Measurements from ENCODE around the gene FOXP1. TPM values are rescaled to one million over a fixed set of nuclear protein-coding genes. Genes with fewer than 3 reads are reported as not detected.

The FOXP1 gene
- total and polyA plus RNA-seq, 2 donors (not counting 1 experiment from before 2014, with no cell fraction given) = 70.3 to 101 TPM

GRCh38 chr3:71332813-71333212 is 250.7 kb downstream of the FOXP1 start:
- no peak for TF ChIP-seq CTCF (conservative IDR thresholded peaks at IDR 0.05 in 1 of 2, IDR thresholded peaks at IDR 0.05 in 1 of 2; ENCODE audit: low read depth in 1 of 2, low read length in 2 of 2)
- no peak for TF ChIP-seq EZH2 (IDR thresholded peaks at IDR 0.05; ENCODE audit: low read length, missing control alignments)
- Histone ChIP-seq H4K20me1 (ENCODE audit: control insufficient read depth, extremely low read depth, insufficient read depth, low read length) (no peaks in the 10 kb centered on the region), H3K9ac (ENCODE audit: insufficient read depth, low read length) (no peak overlapping the region), H3K4me2 (ENCODE audit: extremely low read depth, insufficient read depth, low read length) (no peak overlapping the region), H3K4me1 (ENCODE audit: control insufficient read depth, extremely low read depth, insufficient read depth, low read length) (no peaks in the 10 kb centered on the region), H2AFZ (ENCODE audit: low read length) (no peak overlapping the region), H3K36me3 (ENCODE audit: control insufficient read depth, insufficient read depth, low read length) (no peaks in the 10 kb centered on the region), H3K79me2 (ENCODE audit: control insufficient read depth, insufficient read depth, low read length) (no peaks in the 10 kb centered on the region), H3K4me3 (replicated peaks in 1 of 4; ENCODE audit: control extremely low read depth in 1 of 4, insufficient read depth in 1 of 4, low read depth in 3 of 4, low read length in 4 of 4) (no peak overlapping the region), H3K9me3 (ENCODE audit: control insufficient read depth, insufficient read depth, low read depth, low read length) (no peaks in the 10 kb centered on the region), H3K27ac (ENCODE audit: insufficient read depth, low read length) (no peak overlapping the region), H3K27me3 (ENCODE audit: control insufficient read depth, insufficient read depth, low read length) (no peaks in the 10 kb centered on the region)
- no peak for DNase-seq (ENCODE audit: low read depth in 2 of 2)

GRCh38 chr3:71330909-71331308 is 252.6 kb downstream of the FOXP1 start:
- H3K79me2 ChIP-seq (ENCODE audit: control insufficient read depth, insufficient read depth, low read length) = no peaks in the 10 kb centered on the region
- H3K9ac ChIP-seq (ENCODE audit: insufficient read depth, low read length) = no peak overlapping the region
- no peak for DNase-seq (ENCODE audit: low read depth in 2 of 2)
- no peaks in the 10 kb centered on the region for H3K4me1 ChIP-seq (ENCODE audit: control insufficient read depth, extremely low read depth, insufficient read depth, low read length)
- no peak for TF ChIP-seq EZH2 (IDR thresholded peaks at IDR 0.05; ENCODE audit: low read length, missing control alignments)
- no peak for TF ChIP-seq CTCF (conservative IDR thresholded peaks at IDR 0.05 in 1 of 2, IDR thresholded peaks at IDR 0.05 in 1 of 2; ENCODE audit: low read depth in 1 of 2, low read length in 2 of 2)
- no peak overlapping the region for H3K27ac ChIP-seq (ENCODE audit: insufficient read depth, low read length)
- no peaks in the 10 kb centered on the region for H3K36me3 ChIP-seq (ENCODE audit: control insufficient read depth, insufficient read depth, low read length)
- no peak overlapping the region for H3K4me3 ChIP-seq (replicated peaks in 1 of 4; ENCODE audit: control extremely low read depth in 1 of 4, insufficient read depth in 1 of 4, low read depth in 3 of 4, low read length in 4 of 4)
- H3K4me2 ChIP-seq (ENCODE audit: extremely low read depth, insufficient read depth, low read length) = no peak overlapping the region
- no peak overlapping the region for H2AFZ ChIP-seq (ENCODE audit: low read length)
- no peaks in the 10 kb centered on the region for H3K27me3 ChIP-seq (ENCODE audit: control insufficient read depth, insufficient read depth, low read length)
- H3K9me3 ChIP-seq (ENCODE audit: control insufficient read depth, insufficient read depth, low read depth, low read length) = no peaks in the 10 kb centered on the region
- H4K20me1 ChIP-seq (ENCODE audit: control insufficient read depth, extremely low read depth, insufficient read depth, low read length) = no peaks in the 10 kb centered on the region

- Histone ChIP-seq H3K79me2 (ENCODE audit: control insufficient read depth, insufficient read depth, low read length) (no peaks in the 10 kb centered on the region), H3K4me3 (replicated peaks in 1 of 4; ENCODE audit: control extremely low read depth in 1 of 4, insufficient read depth in 1 of 4, low read depth in 3 of 4, low read length in 4 of 4) (no peak overlapping the region), H3K9me3 (ENCODE audit: control insufficient read depth, insufficient read depth, low read depth, low read length) (no peaks in the 10 kb centered on the region), H2AFZ (ENCODE audit: low read length) (no peak overlapping the region), H3K36me3 (ENCODE audit: control insufficient read depth, insufficient read depth, low read length) (no peaks in the 10 kb centered on the region), H3K9ac (ENCODE audit: insufficient read depth, low read length) (no peak overlapping the region), H3K27ac (ENCODE audit: insufficient read depth, low read length) (no peak overlapping the region), H4K20me1 (ENCODE audit: control insufficient read depth, extremely low read depth, insufficient read depth, low read length) (no peaks in the 10 kb centered on the region), H3K27me3 (ENCODE audit: control insufficient read depth, insufficient read depth, low read length) (no peaks in the 10 kb centered on the region), H3K4me1 (ENCODE audit: control insufficient read depth, extremely low read depth, insufficient read depth, low read length) (no peaks in the 10 kb centered on the region), H3K4me2 (ENCODE audit: extremely low read depth, insufficient read depth, low read length) (no peak overlapping the region)
- TF ChIP-seq CTCF (conservative IDR thresholded peaks at IDR 0.05 in 1 of 2, IDR thresholded peaks at IDR 0.05 in 1 of 2; ENCODE audit: low read depth in 1 of 2, low read length in 2 of 2) (no peak), EZH2 (IDR thresholded peaks at IDR 0.05; ENCODE audit: low read length, missing control alignments) (no peak)
- no peak for DNase-seq (ENCODE audit: low read depth in 2 of 2)
Observed at GRCh38 chr3:71330505-71330904, 253.0 kb downstream of the FOXP1 start.

All from fibroblast of lung (primary cell).